HepG2 (cell line): ENCODE measurements around the gene DHRS13. TPM values are rescaled to one million over a fixed set of nuclear protein-coding genes. Genes with fewer than 3 reads are reported as not detected.

ENCODE experiments used
- ATAC-seq: fragments of 200-7000 bp; cut with Tn5 transposase; 3 replicates; pipeline ENCODE4 v1.9.1; 2020; ENCODE audit warnings: mild to moderate bottlenecking, moderate library complexity
- BruUV-seq: library from RNA; stranded (reverse); fragments of 400-500 nt; replicated peaks from 2 replicates; lab custom pipeline; 2021; lab: Mats Ljungman, UMichigan
- CTCF ChIA-PET: fragments of 300-600 bp; formaldehyde crosslinking; extraction: SDS; loops from one replicate; lab custom pipeline; 2021; ENCODE audit warnings: low total read pairs, inconsistent platforms, low intra/inter-chr PET ratio; lab: Yijun Ruan, JAX
- POLR2A ChIA-PET: fragments of 350-600 bp; sonication (Branson Sonifier 250); formaldehyde crosslinking; loops from one replicate; lab custom pipeline; 2020; ENCODE audit warnings: antibody characterized with exemption, inconsistent platforms; lab: Yijun Ruan, JAX
- DNase-seq: peaks from one replicate; pipeline ENCODE4 v3.0.0-alpha.2; 2015; ENCODE audit warnings: low spot score
- FAIRE-seq: peaks from 3 replicates; lab custom pipeline; 2011; peaks lifted over from hg19 to GRCh38; lab: Jason Lieb, UNC
- H2AFZ ChIP-seq: one replicate; pipeline ENCODE4 v1.6.1; 2011; ENCODE audit warnings: low read length, inconsistent platforms
- H3K27ac ChIP-seq: fragments of 300-600 bp; 3 replicates; pipeline ENCODE4 v1.8.0; 2011; ENCODE audit warnings: mixed run types, mild to moderate bottlenecking, mixed read lengths, low read length, inconsistent platforms; ENCODE audit not compliant: insufficient read depth; ENCODE audit errors: extremely low read length
- H3K27me3 ChIP-seq, 2 experiments: fragments of 200-600 bp in 1 of 2; 2 replicates in 1 of 2; 3 replicates in 1 of 2; pipeline versions ENCODE4 v1.6.0 to v1.8.0; 2011; ENCODE audit warnings: low read length in 2 of 2, mild to moderate bottlenecking in 2 of 2, moderate library complexity in 2 of 2, inconsistent platforms in 1 of 2; ENCODE audit not compliant: insufficient read depth in 2 of 2, control insufficient read depth in 1 of 2
- H3K36me3 ChIP-seq, 2 experiments: fragments of 200-600 bp in 1 of 2; replicated peaks in 1 of 2; 2 replicates in 1 of 2; 3 replicates in 1 of 2; pipeline versions ENCODE4 v1.5.1 to v1.8.0; 2011; ENCODE audit warnings: low read length in 2 of 2, inconsistent platforms in 1 of 2; ENCODE audit not compliant: insufficient read depth in 2 of 2, control insufficient read depth in 1 of 2
- H3K4me1 ChIP-seq: 2 replicates; pipeline ENCODE4 v1.5.1; 2012; ENCODE audit warnings: low read length, inconsistent platforms; ENCODE audit not compliant: insufficient read depth
- H3K4me2 ChIP-seq: 2 replicates; pipeline ENCODE4 v1.6.0; 2011; ENCODE audit warnings: low read depth, low read length, inconsistent platforms
- H3K4me3 ChIP-seq, 3 experiments: fragments of 200-600 bp in 1 of 3; sonication (generic), shearing (Covaris generic) in 1 of 3; replicated peaks in 1 of 3; 2 replicates each; pipeline ENCODE4 v1.5.1; 2011 to 2016; ENCODE audit warnings: low read length in 3 of 3, inconsistent platforms in 2 of 3, low read depth in 2 of 3, mild to moderate bottlenecking in 2 of 3, control low read depth in 1 of 3, mixed read lengths in 1 of 3; ENCODE audit not compliant: insufficient read depth in 1 of 3
- H3K79me2 ChIP-seq: one replicate; pipeline ENCODE4 v1.6.1; 2011; ENCODE audit warnings: low read length, inconsistent platforms; ENCODE audit not compliant: insufficient read depth
- H3K9ac ChIP-seq: 2 replicates; pipeline ENCODE4 v1.6.0; 2011; ENCODE audit warnings: mild to moderate bottlenecking, low read depth, low read length, inconsistent platforms; ENCODE audit not compliant: insufficient read depth
- H3K9me3 ChIP-seq: 2 replicates; pipeline ENCODE4 v1.5.1; 2012; ENCODE audit warnings: mild to moderate bottlenecking, low read length
- H4K20me1 ChIP-seq: 2 replicates; pipeline ENCODE4 v1.6.0; 2011; ENCODE audit warnings: inconsistent platforms, mild to moderate bottlenecking, low read length, moderate library complexity; ENCODE audit not compliant: insufficient read depth
- ARHGAP35 ChIP-seq: sonication (generic); formaldehyde crosslinking; IDR thresholded peaks from 2 replicates; pipeline ENCODE4 v1.9.0; 2022; ENCODE audit warnings: mild to moderate bottlenecking, inconsistent platforms, moderate library complexity, missing genetic modification reagents, borderline replicate concordance
- ATRX ChIP-seq: sonication (generic); formaldehyde crosslinking; IDR thresholded peaks from 2 replicates; pipeline ENCODE4 v1.4.0; 2020; ENCODE audit warnings: missing genetic modification reagents, borderline replicate concordance
- KLF15 ChIP-seq: sonication (generic); formaldehyde crosslinking; IDR thresholded peaks from 2 replicates; pipeline ENCODE4 v1.8.1; 2023; ENCODE audit warnings: borderline replicate concordance, mild to moderate bottlenecking, inconsistent platforms, missing genetic modification reagents, mixed read lengths
- MEIS2 ChIP-seq: sonication (generic); formaldehyde crosslinking; IDR thresholded peaks from 2 replicates; pipeline ENCODE4 v1.9.0; 2021; ENCODE audit warnings: mild to moderate bottlenecking, missing genetic modification reagents
- MLLT10 ChIP-seq: sonication (generic); formaldehyde crosslinking; IDR thresholded peaks from 2 replicates; pipeline ENCODE4 v1.4.0; 2020; ENCODE audit warnings: missing genetic modification reagents
- NFE2L2 ChIP-seq: fragments of 150-350 bp; IDR thresholded peaks from 2 replicates; pipeline ENCODE4 v1.6.1; 2014; ENCODE audit warnings: low read length
- NKX3-1 ChIP-seq: sonication (generic); formaldehyde crosslinking; IDR thresholded peaks from 2 replicates; pipeline ENCODE4 v1.5.0; 2020; ENCODE audit warnings: missing genetic modification reagents
- POGZ ChIP-seq: sonication (generic); formaldehyde crosslinking; IDR thresholded peaks from 2 replicates; pipeline ENCODE4 v1.4.0; 2020; ENCODE audit warnings: mild to moderate bottlenecking, missing genetic modification reagents
- RFX1 ChIP-seq: fragments of 450-650 bp; IDR thresholded peaks from 2 replicates; pipeline ENCODE4 v1.6.1; 2017
- SMAD3 ChIP-seq: sonication (generic); formaldehyde crosslinking; IDR thresholded peaks from 2 replicates; pipeline ENCODE4 v1.4.0; 2020; ENCODE audit warnings: missing genetic modification reagents
- SRSF4 ChIP-seq: fragments of 200-400 bp; formaldehyde crosslinking; IDR thresholded peaks from one replicate; pipeline ENCODE4 v1.6.1; 2018; ENCODE audit warnings: mild to moderate bottlenecking, low read depth, low read length, moderate library complexity; ENCODE audit not compliant: poor library complexity, severe bottlenecking
- TAF15 ChIP-seq: fragments of 200-400 bp; formaldehyde crosslinking; IDR thresholded peaks from one replicate; pipeline ENCODE4 v1.6.1; 2018; ENCODE audit warnings: mild to moderate bottlenecking, low read depth, low read length; ENCODE audit not compliant: poor library complexity, severe bottlenecking
- ZNF331 ChIP-seq: sonication (generic); formaldehyde crosslinking; IDR thresholded peaks from 2 replicates; pipeline ENCODE4 v1.4.0; 2020; ENCODE audit warnings: missing genetic modification reagents
- ZNF333 ChIP-seq: sonication (generic); formaldehyde crosslinking; IDR thresholded peaks from 2 replicates; pipeline ENCODE4 v1.4.0; 2020; ENCODE audit warnings: mild to moderate bottlenecking, missing genetic modification reagents, borderline replicate concordance
- ZNF567 ChIP-seq: sonication (generic); formaldehyde crosslinking; IDR thresholded peaks from 2 replicates; pipeline ENCODE4 v1.8.1; 2023; ENCODE audit warnings: mild to moderate bottlenecking, missing genetic modification reagents, borderline replicate concordance
- ZNF572 ChIP-seq: sonication (generic); formaldehyde crosslinking; IDR thresholded peaks from 2 replicates; pipeline ENCODE4 v1.5.1; 2020; ENCODE audit warnings: mild to moderate bottlenecking, missing genetic modification reagents
- ZNF839 ChIP-seq: sonication (generic); formaldehyde crosslinking; IDR thresholded peaks from 2 replicates; pipeline ENCODE4 v1.4.0; 2020; ENCODE audit warnings: missing genetic modification reagents, mild to moderate bottlenecking, borderline replicate concordance
- WGBS: methylation state at CpG from one replicate; pipeline ENCODE4 v1.1.6; 2017; ENCODE audit warnings: low lambda C conversion rate; 5-methylcytosine and 5-hydroxymethylcytosine counted together
- in situ Hi-C: cut with HindIII; loops from 2 replicates; pipeline ENCODE4 v1.10.0; 2017; ENCODE audit warnings: low pct_unique_long_range_greater_than_20kb; ENCODE audit not compliant: extremely low pct_ligation_motif_present
- intact Hi-C: fragments of 100-400 bp; cut with micrococcal nuclease; formaldehyde crosslinking; loops from one replicate; pipeline ENCODE4 v1.10.0; 2022; ENCODE audit not compliant: unreplicated experiment
- polyA plus RNA-seq, 8 experiments: library from polyadenylated mRNA; depleted of rRNA in 3 of 8; stranded (reverse) in 7 of 8; unstranded in 1 of 8; fragments of >200 nt; fragmentation: Illumina TruSeq in 4 of 8; extraction: Trizol in 4 of 8; gene quantifications; 2 replicates each; pipeline versions ENCODE4 v1.2.1 to v1.2.3, GENCODE V29; 2011 to 2016; ENCODE audit warnings: low read depth in 4 of 8, missing spikeins in 1 of 8, mixed read lengths in 1 of 8; ENCODE audit not compliant: insufficient read depth in 1 of 8
- total RNA-seq, 5 experiments: library from RNA; depleted of rRNA; stranded (reverse); fragments of >200 nt; fragmentation: Illumina TruSeq; extraction: Trizol; gene quantifications; 2 replicates each; pipeline ENCODE4 v1.2.3, GENCODE V29; 2016; ENCODE audit warnings: low read depth in 1 of 5
- TF ChIP-seq, protein P1 (sequence below): sonication (generic); formaldehyde crosslinking; IDR thresholded peaks from 2 replicates; pipeline ENCODE4 v1.5.1; 2020; ENCODE audit warnings: missing genetic modification reagents, mild to moderate bottlenecking, borderline replicate concordance

DHRS13 gene
- total and polyA plus RNA-seq, 2 of the 13 experiments (the other 11 are each of a cell fraction or from before 2014, with no cell fraction given): 11.8 to 12.6 TPM

DNA sequence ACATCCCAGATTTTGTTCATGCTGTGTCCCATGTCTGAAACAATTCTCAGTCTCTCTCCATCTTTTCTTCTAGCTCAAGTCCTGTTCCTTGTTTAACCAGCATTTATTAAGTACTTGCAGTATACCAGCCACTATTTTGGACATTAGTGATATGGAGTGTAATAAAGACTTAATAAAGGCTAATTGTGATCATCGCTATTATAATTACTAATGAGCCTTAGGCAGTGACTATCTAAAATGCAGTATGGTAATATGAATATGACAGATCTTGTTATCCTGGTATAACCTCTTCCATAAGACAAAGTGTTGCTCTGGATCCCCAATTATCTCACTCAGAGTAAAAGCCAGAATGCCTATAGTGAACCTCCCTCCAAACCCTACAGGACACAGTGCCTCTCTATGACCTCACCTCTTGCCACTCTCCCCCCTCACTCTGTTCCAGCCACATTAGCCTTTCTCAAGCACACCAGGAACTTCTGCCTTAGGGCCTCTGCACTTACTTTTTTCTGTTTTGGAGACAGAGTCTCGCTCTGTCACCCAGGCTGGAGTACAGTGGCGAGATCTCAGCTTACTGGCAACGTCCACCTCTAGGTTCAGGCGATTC is 3.6 kb downstream of the DHRS13 start:
- Histone ChIP-seq H2AFZ (no peak overlapping the region), H3K36me3 (peaks cover 0 to 5% of the 10 kb centered on the region in 2 experiments; a peak in 1 of 5 replicates), H3K79me2 (peaks cover 28% of the 10 kb centered on the region), H4K20me1 (no peaks in the 10 kb centered on the region; the same call in none of the 2 replicates), H3K4me2 (no peak overlapping the region), H3K4me3 (no peak overlapping the region), H3K9ac (no peak overlapping the region), H3K4me1 (peaks cover 47% of the 10 kb centered on the region), H3K27me3 (no peaks in the 10 kb centered on the region; a peak in 1 of 5 replicates), H3K27ac (no peak overlapping the region), H3K9me3 (no peaks in the 10 kb centered on the region)
- ATAC-seq (no peak), FAIRE-seq (no peak), DNase-seq (no peak)
- POLR2A ChIA-PET: interaction anchor here (1.0 to 3.5 kb wide), 4 partner anchors 35 to 172 kb away, joined by 3 to 14 read pairs (median 3); no protein-coding TSS in a partner anchor
- CTCF ChIA-PET: no interaction called here
- in situ Hi-C loops: loop anchor here (25.0 kb wide), 1 partner anchor 262 kb away; the partner anchor contains the start of gene BLTP2
- BruUV-seq: no TSS peak
- intact Hi-C loops: loop anchor here (5.0 kb wide), 1 partner anchor 137 kb away; no protein-coding TSS in a partner anchor
- WGBS: 100% methylated on average over 5 of the region's 5 CpGs
- no peak for TF ChIP-seq ZNF572 (CRISPR knock-in tag)
- TF ChIP-seq POGZ (CRISPR knock-in tag): no peak
- no peak for TF ChIP-seq MLLT10 (CRISPR knock-in tag)
- TF ChIP-seq ATRX (CRISPR knock-in tag): no peak
- no peak for TF ChIP-seq RFX1
- TF ChIP-seq ZNF839: no peak

DNA sequence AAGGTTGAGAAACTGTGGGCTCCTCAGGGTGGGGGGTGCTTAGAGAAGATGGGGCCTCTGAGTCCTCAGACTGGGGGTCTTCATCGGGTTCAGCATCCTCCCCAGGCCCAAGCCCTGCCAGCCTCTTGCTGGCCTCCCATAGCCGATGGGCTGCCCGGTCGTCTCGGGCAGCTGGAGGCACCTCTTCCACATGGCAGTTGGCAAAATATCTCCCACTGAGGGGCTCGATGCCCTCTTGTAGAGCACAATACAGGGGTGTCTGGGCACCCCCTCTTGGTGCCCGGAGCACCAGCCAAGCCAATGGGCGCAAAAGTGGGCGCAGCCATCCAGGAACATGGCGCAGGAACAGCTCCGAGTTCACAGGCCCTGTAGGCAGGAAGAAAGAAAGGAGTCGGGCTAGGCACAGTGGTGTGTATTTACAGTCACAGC is 4.3 kb downstream of the DHRS13 start:
- BruUV-seq: no TSS peak
- POLR2A ChIA-PET: interaction anchor here (0.9 to 3.5 kb wide), 8 partner anchors 10 to 179 kb away, joined by 3 to 16 read pairs (median 4); partner anchors contain the start of genes FAM222B and RPL23A
- no peak overlapping the region for H3K9ac ChIP-seq
- TF ChIP-seq SRSF4: no peak
- TF ChIP-seq, protein P1, sequence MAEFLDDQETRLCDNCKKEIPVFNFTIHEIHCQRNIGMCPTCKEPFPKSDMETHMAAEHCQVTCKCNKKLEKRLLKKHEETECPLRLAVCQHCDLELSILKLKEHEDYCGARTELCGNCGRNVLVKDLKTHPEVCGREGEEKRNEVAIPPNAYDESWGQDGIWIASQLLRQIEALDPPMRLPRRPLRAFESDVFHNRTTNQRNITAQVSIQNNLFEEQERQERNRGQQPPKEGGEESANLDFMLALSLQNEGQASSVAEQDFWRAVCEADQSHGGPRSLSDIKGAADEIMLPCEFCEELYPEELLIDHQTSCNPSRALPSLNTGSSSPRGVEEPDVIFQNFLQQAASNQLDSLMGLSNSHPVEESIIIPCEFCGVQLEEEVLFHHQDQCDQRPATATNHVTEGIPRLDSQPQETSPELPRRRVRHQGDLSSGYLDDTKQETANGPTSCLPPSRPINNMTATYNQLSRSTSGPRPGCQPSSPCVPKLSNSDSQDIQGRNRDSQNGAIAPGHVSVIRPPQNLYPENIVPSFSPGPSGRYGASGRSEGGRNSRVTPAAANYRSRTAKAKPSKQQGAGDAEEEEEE (CRISPR knock-in tag): no peak
- no peak for TF ChIP-seq TAF15
- no peak for TF ChIP-seq KLF15 (CRISPR knock-in tag)
- TF ChIP-seq SMAD3 (CRISPR knock-in tag): no peak
- TF ChIP-seq ZNF567: no peak
- TF ChIP-seq NFE2L2: no peak
- TF ChIP-seq ZNF333 (CRISPR knock-in tag): no peak
- TF ChIP-seq MEIS2 (CRISPR knock-in tag): no peak
- TF ChIP-seq ZNF331 (CRISPR knock-in tag): no peak
- no peak for TF ChIP-seq ARHGAP35 (CRISPR knock-in tag)
- TF ChIP-seq NKX3-1 (CRISPR knock-in tag): no peak

More for the DNA sequence above, 4.3 kb downstream of the DHRS13 start:
- Histone ChIP-seq H4K20me1 (no peaks in the 10 kb centered on the region; the same call in none of the 2 replicates), H3K4me1 (peaks cover 50% of the 10 kb centered on the region), H2AFZ (no peak overlapping the region), H3K36me3 (peaks cover 0 to 5% of the 10 kb centered on the region in 2 experiments; a peak in 1 of 5 replicates), H3K79me2 (peaks cover 30% of the 10 kb centered on the region), H3K4me2 (no peak overlapping the region), H3K9me3 (no peaks in the 10 kb centered on the region), H3K27ac (no peak overlapping the region), H3K4me3 (no peak overlapping the region), H3K27me3 (no peaks in the 10 kb centered on the region; a peak in 1 of 5 replicates)
- no peak for FAIRE-seq
- CTCF ChIA-PET: no interaction called here
- no peak for DNase-seq
- ATAC-seq: no peak
- intact Hi-C loops: loop anchor here (5.0 kb wide), 1 partner anchor 136 kb away; no protein-coding TSS in a partner anchor
- WGBS: 79% methylated on average over 8 of the region's 12 CpGs
- in situ Hi-C loops: loop anchor here (25.0 kb wide), 1 partner anchor 261 kb away; the partner anchor contains the start of gene BLTP2
